Choroid plexus epithelial cell (primary cell): ENCODE data around the gene TEKT2.
A peak's percentile ranks its signal among the peaks of the same experiment; 100 is the strongest.

ENCODE experiments used
- DNase-seq: peaks from one replicate; pipeline ENCODE4 v3.0.0-alpha.2; 2010; ENCODE audit warnings: low read depth
- H3K4me3 ChIP-seq: 2 replicates; pipeline ENCODE4 v1.5.1; 2011; ENCODE audit warnings: low read depth, mild to moderate bottlenecking, control low read depth, low read length, moderate library complexity
- TF ChIP-seq, protein P1 (sequence below): conservative IDR thresholded peaks from 2 replicates; pipeline ENCODE4 v1.5.1; 2011; ENCODE audit warnings: low read depth, mild to moderate bottlenecking, control low read depth, inconsistent platforms, low read length, moderate library complexity

Gene TEKT2

DNA sequence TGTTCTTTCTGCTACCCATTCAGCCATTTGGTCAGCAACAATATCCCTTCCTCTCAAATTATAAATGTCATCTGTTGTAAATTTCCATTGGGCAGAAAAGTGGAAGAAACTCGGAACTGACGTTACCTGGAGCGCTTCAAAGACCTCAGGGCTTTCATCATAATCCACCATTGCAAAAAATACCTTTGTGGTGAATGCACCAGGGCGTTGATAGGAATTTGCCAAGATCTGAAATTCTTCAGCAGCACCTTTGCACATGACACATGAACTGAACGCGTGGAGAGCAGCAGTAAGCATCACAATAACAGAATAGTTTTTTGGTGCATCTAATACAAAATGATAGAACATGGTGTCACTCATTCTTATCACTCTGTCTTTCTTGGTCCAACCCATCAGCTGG lies 3.1 kb upstream of the TEKT2 start:
- no peak overlapping the region for H3K4me3 ChIP-seq
- TF ChIP-seq, protein P1, sequence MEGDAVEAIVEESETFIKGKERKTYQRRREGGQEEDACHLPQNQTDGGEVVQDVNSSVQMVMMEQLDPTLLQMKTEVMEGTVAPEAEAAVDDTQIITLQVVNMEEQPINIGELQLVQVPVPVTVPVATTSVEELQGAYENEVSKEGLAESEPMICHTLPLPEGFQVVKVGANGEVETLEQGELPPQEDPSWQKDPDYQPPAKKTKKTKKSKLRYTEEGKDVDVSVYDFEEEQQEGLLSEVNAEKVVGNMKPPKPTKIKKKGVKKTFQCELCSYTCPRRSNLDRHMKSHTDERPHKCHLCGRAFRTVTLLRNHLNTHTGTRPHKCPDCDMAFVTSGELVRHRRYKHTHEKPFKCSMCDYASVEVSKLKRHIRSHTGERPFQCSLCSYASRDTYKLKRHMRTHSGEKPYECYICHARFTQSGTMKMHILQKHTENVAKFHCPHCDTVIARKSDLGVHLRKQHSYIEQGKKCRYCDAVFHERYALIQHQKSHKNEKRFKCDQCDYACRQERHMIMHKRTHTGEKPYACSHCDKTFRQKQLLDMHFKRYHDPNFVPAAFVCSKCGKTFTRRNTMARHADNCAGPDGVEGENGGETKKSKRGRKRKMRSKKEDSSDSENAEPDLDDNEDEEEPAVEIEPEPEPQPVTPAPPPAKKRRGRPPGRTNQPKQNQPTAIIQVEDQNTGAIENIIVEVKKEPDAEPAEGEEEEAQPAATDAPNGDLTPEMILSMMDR = no peak
- DNase-seq = no peak

DNA sequence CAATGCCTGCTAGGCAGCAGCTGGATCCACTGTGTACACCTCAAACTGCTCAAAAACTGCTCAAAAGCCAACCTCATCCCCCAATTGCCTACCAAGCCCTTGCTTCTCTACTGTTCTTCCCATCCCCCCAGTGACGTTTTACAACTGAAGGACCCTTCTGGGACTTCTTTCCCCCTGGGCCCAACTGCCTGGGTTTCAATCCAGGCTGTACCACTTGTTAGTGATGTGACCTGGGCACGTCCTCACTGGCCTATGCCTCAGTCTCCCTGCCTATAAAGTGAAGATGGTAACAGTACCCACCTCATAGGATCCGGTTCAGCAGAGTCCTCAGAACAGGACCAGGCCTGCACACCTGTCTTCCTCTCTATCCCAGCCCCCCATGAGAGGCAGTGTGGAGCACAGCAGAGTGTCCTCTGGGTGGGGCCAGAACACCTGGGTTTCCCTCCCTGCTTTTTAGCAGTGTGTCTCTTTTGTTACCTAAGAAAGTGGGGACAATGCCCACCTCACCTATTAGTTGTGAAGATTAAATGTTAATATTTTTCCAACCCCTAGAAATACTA lies 1.9 kb upstream of the TEKT2 start:
- no peak overlapping the region for H3K4me3 ChIP-seq
- TF ChIP-seq, protein P1 = no peak
- DNase-seq = no peak

DNA sequence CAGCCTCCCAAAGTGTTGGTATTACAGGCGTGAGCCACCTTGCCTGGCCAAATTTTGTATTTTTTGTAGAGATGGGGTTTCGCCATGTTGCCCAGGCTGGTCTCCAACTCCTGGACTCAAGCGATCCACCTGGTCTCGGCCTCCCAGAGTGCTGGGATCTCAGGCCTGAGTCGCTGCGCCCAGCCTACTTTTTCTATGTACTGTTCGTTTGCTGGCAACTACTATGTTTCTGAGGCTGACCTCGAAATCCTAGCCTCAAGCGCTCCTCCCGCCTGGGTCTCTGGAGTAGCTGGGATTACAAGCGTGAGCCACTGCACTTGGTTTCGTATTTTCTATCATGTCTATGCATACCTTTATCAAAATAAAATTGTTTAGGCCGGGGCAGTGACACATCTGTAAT lies 675 bp upstream of the TEKT2 start:
- TF ChIP-seq, protein P1 = no peak
- no peak for DNase-seq
- no peak overlapping the region for H3K4me3 ChIP-seq

DNA sequence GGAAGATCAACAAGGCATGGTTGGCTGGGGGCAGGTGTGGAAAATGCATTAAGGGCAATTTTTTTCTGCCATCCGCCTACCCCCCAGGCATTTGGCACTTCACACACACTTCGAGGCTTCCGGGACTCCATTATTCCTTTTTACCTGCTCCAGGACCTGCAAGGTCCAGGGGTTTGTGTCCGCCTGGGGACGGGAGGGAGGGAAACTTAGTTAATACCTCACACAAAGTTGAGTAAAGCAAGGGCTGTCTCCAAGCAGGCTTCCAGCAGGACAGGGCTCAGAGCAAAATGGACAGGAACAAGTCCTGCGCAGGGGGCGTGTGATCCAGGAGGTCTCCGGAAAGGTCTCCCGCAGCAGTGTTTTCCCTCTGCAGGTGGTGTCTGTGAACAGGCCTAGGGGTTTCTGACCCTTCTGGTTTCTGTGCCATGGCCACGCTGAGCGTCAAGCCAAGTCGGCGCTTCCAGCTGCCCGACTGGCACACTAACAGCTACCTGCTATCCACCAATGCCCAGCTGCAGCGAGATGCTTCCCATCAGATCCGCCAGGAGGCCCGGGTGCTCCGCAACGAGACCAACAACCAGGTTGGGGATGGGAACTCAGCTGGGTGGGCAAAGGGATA lies 712 bp downstream of the TEKT2 start:
- peak; percentile 20 for DNase-seq
- TF ChIP-seq, protein P1 = no peak
- H3K4me3 ChIP-seq = peak overlapping the region; percentile 59

DNA sequence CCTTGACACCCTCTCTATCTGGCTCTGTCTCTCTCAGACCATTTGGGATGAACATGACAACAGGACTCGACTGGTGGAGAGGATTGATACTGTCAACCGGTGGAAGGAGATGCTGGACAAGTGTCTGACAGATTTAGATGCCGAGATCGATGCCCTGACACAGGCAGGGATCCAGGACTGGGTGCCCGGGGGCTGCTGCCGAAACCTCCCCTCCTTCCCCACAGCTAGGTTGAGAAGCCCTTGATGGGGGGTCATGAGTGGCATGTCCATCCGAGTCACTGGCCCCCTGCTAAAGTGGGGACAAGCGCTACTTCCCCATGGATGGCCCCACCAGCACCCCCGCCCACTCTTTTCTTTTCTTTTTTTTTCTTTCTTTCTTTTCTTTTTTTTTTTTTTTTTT lies 1.2 kb downstream of the TEKT2 start:
- no peak for DNase-seq
- TF ChIP-seq, protein P1 = no peak

DNA sequence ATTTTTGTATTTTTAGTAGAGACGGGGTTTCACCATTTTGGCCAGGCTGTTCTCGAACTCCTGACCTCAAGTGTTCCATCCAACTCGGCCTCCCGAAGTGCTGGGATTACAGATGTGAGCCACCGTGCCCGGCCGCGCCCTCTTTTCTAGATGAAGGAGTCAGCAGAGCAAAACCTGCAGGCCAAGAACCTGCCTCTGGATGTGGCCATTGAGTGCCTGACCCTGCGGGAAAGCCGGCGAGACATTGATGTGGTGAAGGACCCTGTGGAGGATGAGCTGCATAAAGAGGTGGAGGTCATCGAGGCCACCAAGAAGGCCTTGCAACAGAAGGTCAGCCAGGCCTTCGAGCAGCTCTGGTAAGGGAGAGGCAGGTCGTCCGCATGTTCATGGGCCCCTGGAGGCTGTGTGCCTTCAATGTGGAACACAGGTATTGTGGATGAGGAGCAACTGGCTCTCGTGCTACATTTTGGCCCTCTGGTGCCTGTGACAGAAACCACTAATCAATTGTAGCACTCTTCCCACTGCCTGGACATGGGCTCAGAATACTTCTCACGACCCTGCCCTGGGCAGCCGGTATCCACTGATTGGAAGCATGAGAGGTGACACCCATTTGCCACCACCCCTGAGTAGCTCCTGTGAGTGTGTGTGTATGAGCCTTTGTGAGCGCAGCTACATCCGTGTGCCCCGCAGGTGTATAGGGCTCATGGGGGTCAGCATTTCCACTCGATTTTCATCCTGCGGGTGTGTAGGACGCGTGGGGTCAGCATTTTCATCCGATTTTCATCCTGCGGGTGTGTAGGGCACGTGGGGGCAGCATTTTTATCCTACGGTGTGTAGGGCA lies 2.0 kb downstream of the TEKT2 start:
- H3K4me3 ChIP-seq = no peak overlapping the region
- TF ChIP-seq, protein P1 = no peak
- no peak for DNase-seq

More for the DNA sequence above, 1.2 kb downstream of the TEKT2 start:
- no peak overlapping the region for H3K4me3 ChIP-seq
